A549 treated with GW870086 at 1 μM for 4 hours (cell line): ENCODE measurements around the gene CREBRF. TPM values are rescaled to one million over a fixed set of nuclear protein-coding genes. Genes with fewer than 3 reads are reported as not detected.

Source experiments
- total RNA-seq: library from RNA; stranded (reverse); fragments of 200-300 nt; extraction: Qiagen RNA extraction; gene quantifications from 5 replicates; pipeline ENCODE4 v1.2.3, GENCODE V29; 2022; ENCODE audit warnings: low read depth

The CREBRF gene, protein sequence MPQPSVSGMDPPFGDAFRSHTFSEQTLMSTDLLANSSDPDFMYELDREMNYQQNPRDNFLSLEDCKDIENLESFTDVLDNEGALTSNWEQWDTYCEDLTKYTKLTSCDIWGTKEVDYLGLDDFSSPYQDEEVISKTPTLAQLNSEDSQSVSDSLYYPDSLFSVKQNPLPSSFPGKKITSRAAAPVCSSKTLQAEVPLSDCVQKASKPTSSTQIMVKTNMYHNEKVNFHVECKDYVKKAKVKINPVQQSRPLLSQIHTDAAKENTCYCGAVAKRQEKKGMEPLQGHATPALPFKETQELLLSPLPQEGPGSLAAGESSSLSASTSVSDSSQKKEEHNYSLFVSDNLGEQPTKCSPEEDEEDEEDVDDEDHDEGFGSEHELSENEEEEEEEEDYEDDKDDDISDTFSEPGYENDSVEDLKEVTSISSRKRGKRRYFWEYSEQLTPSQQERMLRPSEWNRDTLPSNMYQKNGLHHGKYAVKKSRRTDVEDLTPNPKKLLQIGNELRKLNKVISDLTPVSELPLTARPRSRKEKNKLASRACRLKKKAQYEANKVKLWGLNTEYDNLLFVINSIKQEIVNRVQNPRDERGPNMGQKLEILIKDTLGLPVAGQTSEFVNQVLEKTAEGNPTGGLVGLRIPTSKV
- total RNA-seq = 1.2 to 2.9 TPM (median 2.3 TPM) in 5 replicates

DNA sequence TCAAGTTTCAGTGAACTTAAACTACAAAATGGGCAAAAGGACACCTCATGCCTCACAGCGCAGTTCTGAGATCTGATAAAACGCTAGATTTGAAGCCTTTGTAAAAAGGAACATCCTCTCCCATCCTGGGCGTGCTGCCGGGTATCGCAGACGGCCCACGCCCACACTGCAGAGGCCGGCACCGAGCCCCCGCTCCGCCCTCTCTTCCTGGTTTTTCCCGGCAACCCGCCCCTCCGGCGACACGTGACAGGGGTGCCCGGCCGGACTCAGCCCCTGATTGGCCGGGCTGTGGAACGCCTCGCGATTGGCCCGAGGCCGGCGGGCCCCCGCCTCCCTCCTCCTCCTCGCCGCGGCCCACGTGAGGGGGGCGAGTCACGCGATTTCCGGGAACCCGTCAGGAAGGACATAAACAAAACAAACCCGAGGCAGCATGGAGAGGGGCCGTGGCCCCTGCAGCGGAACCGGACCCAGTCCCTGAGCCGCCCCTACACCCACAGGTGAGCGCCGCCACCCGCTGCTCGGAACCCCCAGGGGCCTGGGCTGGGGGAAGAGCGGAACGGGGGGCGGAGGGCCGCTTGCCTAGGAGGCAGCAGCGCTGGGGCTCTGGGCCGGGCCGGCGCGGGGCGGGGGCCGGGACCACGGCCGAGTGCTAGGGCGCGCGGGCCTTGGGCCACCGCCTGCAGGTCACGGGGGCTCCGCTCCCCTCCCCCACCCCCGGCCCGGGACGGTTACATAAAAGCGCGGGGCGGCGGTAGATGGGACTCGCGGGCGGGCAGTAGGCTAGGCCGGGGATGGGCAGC, at the start of gene CREBRF:
Gene CREBRF, plus strand, starts transcription at position 370 of the 800 bp plus-strand sequence. CDS start 24,424 bp downstream, outside the sequence.

DNA sequence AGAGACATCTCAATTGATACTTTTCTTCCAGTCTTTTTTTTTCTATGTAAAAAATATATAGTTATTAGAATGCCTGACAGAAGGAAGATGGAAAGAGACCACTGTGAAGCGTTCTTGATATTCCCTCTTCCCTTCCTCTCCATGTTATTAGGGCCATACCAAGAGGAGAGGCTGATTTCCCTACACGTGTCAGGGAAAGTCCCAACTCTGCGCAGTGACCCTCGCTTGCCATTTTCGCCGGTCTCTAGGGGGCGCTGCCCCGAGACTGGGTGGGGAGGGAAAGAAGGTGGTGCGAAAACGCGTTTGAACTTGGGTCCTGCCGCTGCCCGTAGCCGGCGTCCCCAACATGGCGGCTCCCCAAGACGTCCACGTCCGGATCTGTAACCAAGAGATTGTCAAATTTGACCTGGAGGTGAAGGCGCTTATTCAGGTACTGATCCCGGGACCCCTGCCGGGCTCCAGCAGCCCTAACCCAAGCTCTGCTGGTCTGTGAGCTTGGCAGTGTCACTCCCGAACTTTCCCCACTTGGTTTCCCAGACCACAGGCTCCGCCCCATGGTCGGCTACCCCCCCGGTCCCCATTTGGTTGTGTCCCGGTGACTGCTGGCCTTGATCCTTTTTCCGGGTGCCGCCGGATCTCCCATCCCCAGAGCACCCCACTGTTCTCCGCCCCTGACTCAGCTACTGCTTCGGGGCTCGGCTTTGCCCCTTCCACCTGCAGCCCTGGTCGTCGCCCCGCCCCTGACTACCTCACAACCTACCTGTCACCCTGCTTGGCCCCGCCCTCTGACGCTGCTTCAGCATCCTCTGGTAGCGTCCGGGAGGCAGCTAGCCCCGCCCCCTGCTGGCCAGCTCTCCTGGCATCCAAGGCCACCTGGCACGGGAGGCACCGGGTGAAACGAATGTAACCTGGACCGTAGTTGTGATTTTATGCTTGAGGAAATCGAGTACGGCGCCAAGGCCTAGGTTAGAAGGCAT, 88.3 kb downstream of the CREBRF start, which contains the start of gene BNIP1:
Gene BNIP1, plus strand, starts transcription at position 332 of the 977 bp plus-strand sequence. Its CDS starts 15 bp downstream, at position 347.

Other genes starting within 250 kb of the CREBRF start
- 266 to 331 TPM (median 307 TPM) in 5 replicates for gene ERGIC1, start 222.1 kb upstream of the CREBRF start, total RNA-seq
- gene RPL26L1, start 96.9 kb upstream of the CREBRF start, total RNA-seq = 119 to 137 TPM (median 127 TPM) in 5 replicates
- 253 to 443 TPM (median 360 TPM) in 5 replicates for gene ATP6V0E1, start 72.6 kb upstream of the CREBRF start, total RNA-seq
- gene BNIP1, start 88.2 kb downstream of the CREBRF start, total RNA-seq = 14.7 to 19.4 TPM (median 15.6 TPM) in 5 replicates
- gene NKX2-5, start 178.9 kb downstream of the CREBRF start, total RNA-seq = 11.2 to 15.9 TPM (median 14.7 TPM) in 5 replicates